ENCODE measurements around the gene TGM4.

Gene TGM4

DNA sequence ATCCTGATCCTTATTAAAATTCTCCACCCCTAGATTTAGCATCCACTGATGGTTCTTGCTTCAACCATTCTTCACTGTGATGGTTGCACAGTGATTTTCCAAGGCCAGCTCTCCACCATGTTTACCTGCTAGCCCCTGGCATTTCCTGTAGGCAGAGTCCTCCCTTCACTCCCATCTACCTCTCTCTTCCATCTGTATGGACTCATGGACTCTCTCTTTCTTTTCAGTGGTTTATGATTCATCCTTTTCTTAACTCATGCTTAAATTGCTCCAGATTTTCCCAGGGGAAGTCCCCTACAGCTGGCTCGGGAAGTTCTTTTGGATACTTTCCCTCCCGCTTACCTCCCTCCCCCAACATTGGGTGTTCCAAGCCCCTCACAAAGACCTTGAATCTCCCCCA is 18.7 kb downstream of the TGM4 start:
- Histone ChIP-seq H3K4me3 (no peak overlapping the region), H3K4me1 (no peaks in the 10 kb centered on the region), H3K9me3 (0 out of 2 replicates have a peak, but pooled peaks cover 3% of the 10 kb centered on the region), H3K4me2 (no peak overlapping the region), H3K36me3 (no peaks in the 10 kb centered on the region), H3K27me3 (no peaks in the 10 kb centered on the region), H3K9ac (no peak overlapping the region), H4K20me1 (no peaks in the 10 kb centered on the region), H3K27ac (no peak overlapping the region)
- TF ChIP-seq Cebpa-rat (IDR thresholded peaks at IDR 0.05), result no peak

DNA sequence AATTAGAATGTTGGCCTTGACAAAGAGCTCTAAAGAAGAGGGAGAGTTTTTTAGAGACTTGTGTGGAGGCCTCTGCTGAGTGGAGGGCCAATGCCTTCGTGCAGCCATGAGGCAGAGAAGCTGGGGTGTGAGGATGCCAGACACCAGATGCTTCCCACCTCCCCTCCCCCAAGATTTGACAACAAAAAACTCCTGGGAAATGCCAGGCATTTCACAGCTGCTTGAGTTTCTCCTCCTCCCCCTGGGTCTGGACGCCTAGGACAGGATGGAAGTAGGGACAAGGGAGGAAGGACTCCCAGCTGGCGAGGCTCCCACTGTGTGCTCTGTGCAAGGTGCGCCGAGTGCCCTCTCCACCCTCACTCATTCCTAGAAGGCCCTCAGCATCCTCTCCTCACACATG is 20.1 kb downstream of the TGM4 start:
- Histone ChIP-seq H3K27ac (no peak overlapping the region), H3K27me3 (no peaks in the 10 kb centered on the region), H3K4me1 (no peaks in the 10 kb centered on the region), H3K36me3 (no peaks in the 10 kb centered on the region), H3K9me3 (0 out of 2 replicates have a peak, but pooled peaks cover 3% of the 10 kb centered on the region), H3K4me3 (no peak overlapping the region), H4K20me1 (no peaks in the 10 kb centered on the region), H3K4me2 (no peak overlapping the region), H3K9ac (no peak overlapping the region)
- no peak for TF ChIP-seq Cebpa-rat (IDR thresholded peaks at IDR 0.05)

DNA sequence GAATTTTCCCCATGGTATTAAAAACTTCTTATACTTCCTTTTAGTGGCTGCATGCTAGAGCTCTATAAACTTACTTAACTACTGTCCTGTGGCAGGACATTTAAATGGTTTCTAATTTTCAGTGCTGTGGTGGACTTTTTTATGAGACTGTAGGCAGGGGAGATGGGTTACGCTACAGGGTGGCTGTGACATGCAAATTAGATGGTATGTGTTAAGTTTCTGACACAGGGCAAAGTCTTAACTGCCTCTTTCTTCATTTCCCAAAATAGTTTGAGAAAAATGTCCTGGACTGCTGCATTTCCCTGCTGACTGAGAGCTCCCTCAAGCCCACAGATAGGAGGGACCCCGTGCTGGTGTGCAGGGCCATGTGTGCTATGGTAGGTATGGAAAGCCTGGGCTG is 22.0 kb downstream of the TGM4 start:
- H3K9me3 ChIP-seq, result 0 out of 2 replicates have a peak, but pooled peaks cover 3% of the 10 kb centered on the region
- no peak overlapping the region for H3K27ac ChIP-seq
- no peaks in the 10 kb centered on the region for H3K27me3 ChIP-seq
- no peak for TF ChIP-seq Cebpa-rat (IDR thresholded peaks at IDR 0.05)
- H4K20me1 ChIP-seq, result no peaks in the 10 kb centered on the region
- no peak overlapping the region for H3K4me2 ChIP-seq
- H3K9ac ChIP-seq, result no peak overlapping the region
- no peak overlapping the region for H3K4me3 ChIP-seq
- no peaks in the 10 kb centered on the region for H3K36me3 ChIP-seq
- H3K4me1 ChIP-seq, result no peaks in the 10 kb centered on the region

DNA sequence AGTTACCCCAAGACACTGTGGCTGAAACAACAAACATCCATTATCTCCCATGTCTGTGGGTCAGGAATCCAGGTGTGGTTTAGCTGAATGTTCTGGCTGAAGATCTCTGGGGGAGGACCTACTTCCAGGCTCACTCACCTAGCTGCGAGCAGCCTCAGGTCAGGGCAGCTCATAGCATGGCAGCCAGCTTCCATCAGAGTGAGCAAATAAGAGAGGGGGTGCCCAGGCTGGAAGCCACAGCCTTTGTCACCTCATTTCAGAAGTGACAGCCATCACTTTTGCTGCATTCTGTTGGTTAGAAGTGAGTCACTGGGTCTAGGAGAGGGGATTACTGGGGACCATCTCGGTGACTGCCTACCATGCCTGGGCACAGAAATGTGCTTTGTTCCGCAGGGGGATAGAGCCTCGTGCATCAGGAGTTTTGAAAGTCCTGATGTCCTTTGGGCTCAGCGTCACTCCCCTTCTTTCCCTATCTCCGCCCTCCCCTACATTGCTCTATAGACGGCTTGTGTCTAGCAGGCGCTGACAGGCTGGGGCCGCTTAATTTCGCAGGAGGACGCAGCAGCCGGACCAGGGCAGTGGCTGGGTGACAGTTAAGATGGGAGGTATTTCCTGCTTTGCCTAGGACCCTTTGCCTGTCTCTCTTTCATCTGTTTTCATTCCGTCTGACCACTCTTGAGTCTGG is 25.4 kb downstream of the TGM4 start:
- H3K27me3 ChIP-seq, result no peaks in the 10 kb centered on the region
- TF ChIP-seq Cebpa-rat (IDR thresholded peaks at IDR 0.05), result no peak

DNA sequence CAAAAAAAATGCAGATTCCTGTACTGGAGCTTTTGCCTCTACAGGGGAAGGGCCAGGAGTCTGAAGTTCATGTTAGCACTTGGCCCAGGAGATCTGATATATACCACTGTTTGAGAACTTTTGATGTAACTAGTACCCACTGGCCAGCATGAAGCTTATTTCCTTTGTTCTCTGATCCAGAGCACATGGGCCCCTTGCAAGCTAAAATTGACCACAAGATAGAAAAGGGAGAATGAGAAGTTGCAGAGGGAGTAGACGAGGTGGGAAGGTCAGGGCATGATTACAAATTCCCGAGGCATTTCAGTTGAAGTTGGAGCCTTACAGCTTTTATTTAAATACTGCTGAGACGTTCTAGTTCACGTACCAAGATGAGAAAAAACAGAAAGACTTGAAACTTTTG is 28.2 kb downstream of the TGM4 start:
- no peak for TF ChIP-seq Cebpa-rat (IDR thresholded peaks at IDR 0.05)
- Histone ChIP-seq H3K4me1 (0 out of 2 replicates have a peak, but pooled peaks cover 2% of the 10 kb centered on the region), H3K27ac (no peak overlapping the region), H3K9ac (no peak overlapping the region), H3K27me3 (no peaks in the 10 kb centered on the region), H3K36me3 (no peaks in the 10 kb centered on the region), H4K20me1 (no peaks in the 10 kb centered on the region), H3K9me3 (no peaks in the 10 kb centered on the region), H3K4me3 (no peak overlapping the region), H3K4me2 (no peak overlapping the region)

More for the DNA sequence above, 25.4 kb downstream of the TGM4 start:
- H3K4me2 ChIP-seq, result no peak overlapping the region
- H4K20me1 ChIP-seq, result no peaks in the 10 kb centered on the region
- H3K36me3 ChIP-seq, result no peaks in the 10 kb centered on the region
- H3K4me3 ChIP-seq, result no peak overlapping the region
- no peaks in the 10 kb centered on the region for H3K4me1 ChIP-seq
- H3K9me3 ChIP-seq, result no peaks in the 10 kb centered on the region
- no peak overlapping the region for H3K9ac ChIP-seq
- H3K27ac ChIP-seq, result no peak overlapping the region

DNA sequence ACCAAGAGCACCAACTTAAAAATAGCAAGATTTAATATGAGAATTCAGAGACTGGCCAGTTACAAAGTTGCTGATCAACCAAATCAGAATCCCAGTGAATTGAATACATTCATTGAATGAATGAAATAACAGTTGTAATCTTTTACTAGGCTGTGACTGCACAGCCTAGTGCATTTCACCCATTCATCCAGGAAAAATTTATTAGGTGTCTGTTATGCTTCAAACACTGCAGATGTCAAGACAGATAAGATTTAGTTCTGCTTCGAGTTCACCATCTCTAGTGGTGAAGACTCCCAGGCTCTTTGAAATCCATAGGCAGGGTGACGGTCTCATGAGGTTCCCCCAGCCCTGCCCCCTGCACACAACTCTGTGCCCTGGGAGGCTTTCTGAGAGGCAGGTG is 28.9 kb downstream of the TGM4 start:
- H3K27ac ChIP-seq, result no peak overlapping the region
- no peak overlapping the region for H3K9ac ChIP-seq
- no peak overlapping the region for H3K4me2 ChIP-seq
- no peak for TF ChIP-seq Cebpa-rat (IDR thresholded peaks at IDR 0.05)
- H3K9me3 ChIP-seq, result no peaks in the 10 kb centered on the region
- H3K36me3 ChIP-seq, result no peaks in the 10 kb centered on the region
- H3K4me3 ChIP-seq, result no peak overlapping the region
- H3K27me3 ChIP-seq, result no peaks in the 10 kb centered on the region
- H3K4me1 ChIP-seq, result 0 out of 2 replicates have a peak, but pooled peaks cover 4% of the 10 kb centered on the region
- no peaks in the 10 kb centered on the region for H4K20me1 ChIP-seq

DNA sequence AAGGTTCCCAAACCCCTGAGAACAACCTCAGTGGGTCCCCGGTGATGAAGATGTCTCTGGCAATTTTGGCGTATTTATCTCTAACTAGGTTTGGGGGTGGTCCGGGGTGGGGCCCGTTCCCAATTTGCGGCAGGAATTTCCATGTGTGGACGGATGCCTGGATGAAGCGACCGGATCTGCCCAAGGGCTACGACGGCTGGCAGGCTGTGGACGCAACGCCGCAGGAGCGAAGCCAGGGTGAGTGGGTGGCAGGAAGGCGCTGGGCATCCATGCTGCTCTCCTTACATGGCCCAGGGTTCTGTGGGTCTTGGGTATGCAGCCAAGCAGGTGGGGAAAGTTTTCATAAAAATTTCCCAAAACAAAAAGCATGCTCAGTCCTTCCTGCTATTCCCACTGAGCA is 29.3 kb downstream of the TGM4 start:
- H3K36me3 ChIP-seq, result no peaks in the 10 kb centered on the region
- no peak overlapping the region for H3K27ac ChIP-seq
- no peak overlapping the region for H3K9ac ChIP-seq
- no peak overlapping the region for H3K4me3 ChIP-seq
- 0 out of 2 replicates have a peak, but pooled peaks cover 4% of the 10 kb centered on the region for H3K4me1 ChIP-seq
- no peaks in the 10 kb centered on the region for H3K27me3 ChIP-seq
- H3K4me2 ChIP-seq, result no peak overlapping the region
- H4K20me1 ChIP-seq, result no peaks in the 10 kb centered on the region
- TF ChIP-seq Cebpa-rat (IDR thresholded peaks at IDR 0.05), result no peak
- no peaks in the 10 kb centered on the region for H3K9me3 ChIP-seq

DNA sequence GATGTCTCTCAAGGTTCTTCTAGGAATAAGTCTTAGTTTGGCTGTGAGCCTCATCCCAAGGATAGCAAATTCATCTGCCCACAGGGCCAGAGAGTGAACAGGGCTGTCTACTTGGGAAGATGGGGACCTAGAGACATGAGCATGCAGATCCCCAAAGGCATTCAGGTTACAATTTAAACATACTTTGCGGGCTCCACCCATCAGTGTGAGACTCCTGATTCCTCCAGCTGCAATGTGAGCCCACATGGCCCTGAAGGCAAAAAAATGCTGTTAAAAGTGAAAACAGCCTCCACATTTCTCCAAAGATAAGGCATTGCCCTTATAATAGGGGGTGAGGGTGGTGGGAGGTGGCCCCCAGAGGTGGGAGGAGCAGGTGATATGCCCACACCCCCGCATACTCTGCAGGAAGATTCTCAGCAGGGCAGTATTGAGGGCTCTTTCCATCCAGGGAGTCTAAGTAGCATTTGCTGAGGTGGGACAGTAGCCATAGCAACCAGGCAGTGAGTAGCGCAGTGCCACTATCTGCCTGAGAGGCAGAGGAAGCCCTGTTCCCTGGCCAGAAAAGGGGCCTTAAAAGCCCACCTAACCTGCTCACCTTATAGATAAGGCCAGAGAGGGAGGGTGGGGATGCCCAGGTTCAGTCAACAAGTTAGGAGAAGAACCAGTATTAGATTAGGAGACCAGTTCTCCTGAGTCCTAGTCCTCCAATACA is 31.2 kb downstream of the TGM4 start:
- Histone ChIP-seq H3K9ac (no peak overlapping the region), H3K36me3 (no peaks in the 10 kb centered on the region), H3K27me3 (no peaks in the 10 kb centered on the region), H4K20me1 (no peaks in the 10 kb centered on the region), H3K9me3 (no peaks in the 10 kb centered on the region), H3K4me2 (no peak overlapping the region), H3K27ac (no peak overlapping the region), H3K4me3 (no peak overlapping the region), H3K4me1 (0 out of 2 replicates have a peak, but pooled peaks cover 4% of the 10 kb centered on the region)
- no peak for TF ChIP-seq Cebpa-rat (IDR thresholded peaks at IDR 0.05)

DNA sequence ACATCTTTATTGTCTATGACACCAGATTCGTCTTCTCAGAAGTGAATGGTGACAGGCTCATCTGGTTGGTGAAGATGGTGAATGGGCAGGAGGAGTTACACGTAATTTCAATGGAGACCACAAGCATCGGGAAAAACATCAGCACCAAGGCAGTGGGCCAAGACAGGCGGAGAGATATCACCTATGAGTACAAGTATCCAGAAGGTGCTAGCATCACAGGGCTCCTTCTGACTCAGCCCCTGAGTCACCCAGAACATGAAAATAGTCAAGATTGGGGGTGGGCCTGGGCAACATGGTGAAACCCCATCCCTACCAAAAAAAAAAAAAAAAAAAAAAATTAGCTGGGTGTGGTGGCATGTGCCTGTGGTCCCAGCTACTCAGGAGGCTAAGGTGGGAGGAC is 32.6 kb downstream of the TGM4 start:
- H3K4me1 ChIP-seq, result 0 out of 2 replicates have a peak, but pooled peaks cover 4% of the 10 kb centered on the region
- no peak overlapping the region for H3K4me3 ChIP-seq
- no peaks in the 10 kb centered on the region for H3K9me3 ChIP-seq
- H3K27ac ChIP-seq, result no peak overlapping the region
- H3K9ac ChIP-seq, result no peak overlapping the region
- H4K20me1 ChIP-seq, result no peaks in the 10 kb centered on the region
- no peak for TF ChIP-seq Cebpa-rat (IDR thresholded peaks at IDR 0.05)
- no peak overlapping the region for H3K4me2 ChIP-seq
- no peaks in the 10 kb centered on the region for H3K27me3 ChIP-seq
- H3K36me3 ChIP-seq, result no peaks in the 10 kb centered on the region

DNA sequence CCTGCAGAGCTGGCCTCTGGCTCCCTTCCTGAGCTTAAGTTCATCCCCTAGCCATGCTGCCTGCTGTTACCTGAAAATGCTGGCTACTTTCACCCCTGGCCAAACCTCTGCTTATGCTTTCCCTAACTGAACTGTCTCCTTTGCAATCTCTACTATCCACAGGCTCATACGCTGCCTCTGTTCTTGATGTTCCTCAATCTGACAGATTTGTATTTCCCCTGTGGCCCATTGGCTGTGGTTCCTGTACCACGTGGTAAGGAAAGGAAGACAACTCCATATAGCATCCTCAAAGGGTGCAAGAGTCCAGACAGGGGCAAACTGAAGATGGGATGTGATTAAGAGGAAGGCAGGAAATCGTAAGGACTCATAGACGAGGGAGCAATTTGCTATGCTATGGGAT is 33.2 kb downstream of the TGM4 start:
- Histone ChIP-seq H3K4me2 (no peak overlapping the region), H4K20me1 (no peaks in the 10 kb centered on the region), H3K27me3 (no peaks in the 10 kb centered on the region), H3K4me3 (no peak overlapping the region), H3K36me3 (no peaks in the 10 kb centered on the region), H3K4me1 (0 out of 2 replicates have a peak, but pooled peaks cover 4% of the 10 kb centered on the region), H3K9ac (no peak overlapping the region), H3K27ac (no peak overlapping the region), H3K9me3 (no peaks in the 10 kb centered on the region)
- TF ChIP-seq Cebpa-rat (IDR thresholded peaks at IDR 0.05), result no peak
